ENCODE data around the gene SOX10.

The SOX10 gene

GRCh38 chr22:37994049-37994448, 9.7 kb upstream of the SOX10 start:
- ChIA-PET CTCF (interaction anchor here (0.7 to 1.2 kb wide), 2 partner anchors 9 to 28 kb away, joined by 4 read pairs; no protein-coding TSS in a partner anchor), POLR2A (no interaction called here)
- Histone ChIP-seq H3K9me3 (ENCODE audit: control insufficient read depth, insufficient read depth, low read depth, low read length) (no peaks in the 10 kb centered on the region), H3K36me3 (ENCODE audit: control insufficient read depth in 2 of 2, insufficient read depth in 1 of 2, low read length in 2 of 2) (no peaks in the 10 kb centered on the region), H3K4me1 (ENCODE audit: control insufficient read depth, insufficient read depth, low read length) (no peaks in the 10 kb centered on the region; the same call in 1 of the 2 replicates), H3K27ac (ENCODE audit: extremely low read depth, low read depth, low read length) (no peak overlapping the region), H3K4me3 (ENCODE audit: low read depth, low read length) (no peak overlapping the region)
- no peak for TF ChIP-seq WT1 (tag by site-specific recombination; IDR thresholded peaks at IDR 0.05)
- TF ChIP-seq ZBTB17 (tag by site-specific recombination; IDR thresholded peaks at IDR 0.05) = peak; percentile 36; the same call in 1 of the 2 replicates
- TF ChIP-seq ZNF488 (tag by site-specific recombination; IDR thresholded peaks at IDR 0.05) = no peak

- H3K4me3 ChIP-seq (ENCODE audit: low read depth, low read length) = no peak overlapping the region
- TF ChIP-seq ZNF157 (tag by site-specific recombination; IDR thresholded peaks at IDR 0.05) (no peak), ATF2 (tag by site-specific recombination; IDR thresholded peaks at IDR 0.05; ENCODE audit: low read depth) (peak; percentile 52; the same call in 1 of the 2 replicates), ZBTB21 (tag by site-specific recombination; IDR thresholded peaks at IDR 0.05) (0 out of 2 replicates have a peak, but pooled peaks have one; percentile 44), SP2 (tag by site-specific recombination; IDR thresholded peaks at IDR 0.05) (no peak), ZNF629 (tag by site-specific recombination; IDR thresholded peaks at IDR 0.05) (peak; percentile 57)
- H3K9me3 ChIP-seq (ENCODE audit: control insufficient read depth, insufficient read depth, low read depth, low read length) = no peaks in the 10 kb centered on the region
- ChIA-PET POLR2A (no interaction called here), CTCF (interaction anchor here (0.7 to 1.3 kb wide), 3 partner anchors 26 to 148 kb away, joined by 3 to 4 read pairs (median 4); no protein-coding TSS in a partner anchor)
- no peaks in the 10 kb centered on the region for H3K4me1 ChIP-seq (ENCODE audit: control insufficient read depth, insufficient read depth, low read length)
- peaks cover 0 to 2% of the 10 kb centered on the region in 2 experiments; a peak in 1 of 3 replicates for H3K36me3 ChIP-seq (ENCODE audit: control insufficient read depth in 2 of 2, insufficient read depth in 1 of 2, low read length in 2 of 2)
- H3K27ac ChIP-seq (ENCODE audit: extremely low read depth, low read depth, low read length) = no peak overlapping the region
These were observed 7.5 kb upstream of the SOX10 start for GRCh38 chr22:37991731-37992442.

- no peak overlapping the region for H3K27ac ChIP-seq (ENCODE audit: extremely low read depth, low read depth, low read length)
- H3K4me1 ChIP-seq (ENCODE audit: control insufficient read depth, insufficient read depth, low read length) = no peaks in the 10 kb centered on the region
- TF ChIP-seq ZNF121 (tag by site-specific recombination; IDR thresholded peaks at IDR 0.05) (peak; percentile 68; the same call in 1 of the 2 replicates), KLF9 (tag by site-specific recombination; IDR thresholded peaks at IDR 0.05; ENCODE audit: low read depth) (no peak)
- no peak overlapping the region for H3K4me3 ChIP-seq (ENCODE audit: low read depth, low read length)
- CTCF ChIA-PET = interaction anchor here (0.7 kb wide), 1 partner anchor 124 kb away, joined by 3 read pairs; no protein-coding TSS in a partner anchor
- H3K36me3 ChIP-seq (ENCODE audit: control insufficient read depth in 2 of 2, insufficient read depth in 1 of 2, low read length in 2 of 2) = peaks cover 0 to 2% of the 10 kb centered on the region in 2 experiments; a peak in 1 of 3 replicates
- POLR2A ChIA-PET = interaction anchor here (1.2 kb wide), 1 partner anchor 37 kb away, joined by 3 read pairs; the partner anchor contains the start of genes C22orf23 and POLR2F
- no peaks in the 10 kb centered on the region for H3K9me3 ChIP-seq (ENCODE audit: control insufficient read depth, insufficient read depth, low read depth, low read length)
These were observed 6.5 kb upstream of the SOX10 start for GRCh38 chr22:37990862-37991261.

- no peak overlapping the region for H3K27ac ChIP-seq (ENCODE audit: extremely low read depth, low read depth, low read length)
- POLR2A ChIA-PET = interaction anchor here (0.6 to 1.2 kb wide), 2 partner anchors 31 to 37 kb away, joined by 3 read pairs; partner anchors contain the start of genes C22orf23 and POLR2F
- no peak overlapping the region for H3K4me3 ChIP-seq (ENCODE audit: low read depth, low read length)
- TF ChIP-seq ZNF302 (tag by site-specific recombination; IDR thresholded peaks at IDR 0.05; ENCODE audit: low read depth) = no peak
- TF ChIP-seq ZSCAN5A (tag by site-specific recombination; IDR thresholded peaks at IDR 0.05) = no peak
- TF ChIP-seq ZNF280D (tag by site-specific recombination; IDR thresholded peaks at IDR 0.05) = no peak
- no peak for TF ChIP-seq ZNF350 (tag by site-specific recombination; IDR thresholded peaks at IDR 0.05)
- TF ChIP-seq ZNF610 (tag by site-specific recombination; IDR thresholded peaks at IDR 0.05; ENCODE audit: borderline replicate concordance) = no peak
- no peak for TF ChIP-seq ZNF571 (tag by site-specific recombination; IDR thresholded peaks at IDR 0.05)
- CTCF ChIA-PET = interaction anchor here (0.7 kb wide), 1 partner anchor 125 kb away, joined by 3 read pairs; no protein-coding TSS in a partner anchor
- H3K9me3 ChIP-seq (ENCODE audit: control insufficient read depth, insufficient read depth, low read depth, low read length) = no peaks in the 10 kb centered on the region
- no peaks in the 10 kb centered on the region for H3K4me1 ChIP-seq (ENCODE audit: control insufficient read depth, insufficient read depth, low read length)
- H3K36me3 ChIP-seq (ENCODE audit: control insufficient read depth in 2 of 2, insufficient read depth in 1 of 2, low read length in 2 of 2) = peaks cover 0 to 2% of the 10 kb centered on the region in 2 experiments; a peak in 1 of 3 replicates
These were observed 5.9 kb upstream of the SOX10 start for GRCh38 chr22:37990301-37990700.
